AG04450 (cell line): ENCODE results near the gene DDX10. TPM values are rescaled to one million over a fixed set of nuclear protein-coding genes. Genes with fewer than 3 reads are reported as not detected.

ENCODE experiments used
- CTCF ChIA-PET: fragments of 300-600, 350-600 bp; formaldehyde crosslinking; extraction: SDS; loops from one replicate; lab custom pipeline; 2022; ENCODE audit warnings: antibody characterized with exemption, inconsistent platforms; lab: Charles Lee
- POLR2A ChIA-PET: fragments of 350-600 bp; formaldehyde crosslinking; extraction: SDS; loops from one replicate; lab custom pipeline; 2021; ENCODE audit warnings: antibody characterized with exemption, inconsistent platforms; lab: Yijun Ruan, JAX
- DNase-seq: peaks from one replicate; pipeline ENCODE4 v3.0.0-alpha.2; 2011; ENCODE audit warnings: low read depth, low spot score
- H3K27ac ChIP-seq: one replicate; pipeline ENCODE4 v1.5.1; 2012; ENCODE audit warnings: low read depth, low read length, control low read depth
- H3K27me3 ChIP-seq: one replicate; pipeline ENCODE4 v1.6.0; 2012; ENCODE audit warnings: low read length; ENCODE audit not compliant: control insufficient read depth, insufficient read depth
- H3K4me3 ChIP-seq: 2 replicates; pipeline ENCODE4 v1.5.1; 2011; ENCODE audit warnings: mild to moderate bottlenecking, low read depth, low read length, control low read depth
- H3K9me3 ChIP-seq: 2 replicates; pipeline ENCODE4 v1.5.1; 2012; ENCODE audit warnings: low read length; ENCODE audit not compliant: control insufficient read depth, insufficient read depth
- CTCF ChIP-seq: IDR thresholded peaks from 2 replicates; pipeline ENCODE4 v1.5.1; 2011; ENCODE audit warnings: low read depth, low read length, control low read depth, inconsistent platforms
- polyA plus RNA-seq: library from polyadenylated mRNA; depleted of rRNA; stranded (reverse); fragments of >200 nt; gene quantifications from 2 replicates; pipeline ENCODE4 v1.2.3, GENCODE V29; 2011

DDX10 gene
- polyA plus RNA-seq, 1 experiment: 27.1 TPM

GRCh38 chr11:108877178-108877577 is 212.3 kb downstream of the DDX10 start:
- Histone ChIP-seq H3K27me3 (no peaks in the 10 kb centered on the region), H3K27ac (no peak overlapping the region), H3K9me3 (no peaks in the 10 kb centered on the region; the same call in 1 of the 2 replicates), H3K4me3 (no peak overlapping the region)
- POLR2A ChIA-PET: no interaction called here
- TF ChIP-seq CTCF: no peak
- CTCF ChIA-PET: interaction anchor here (1.1 kb wide), 1 partner anchor 23 kb away, joined by 3 read pairs; no protein-coding TSS in a partner anchor
- DNase-seq: no peak

GRCh38 chr11:108880510-108880909 is 215.6 kb downstream of the DDX10 start:
- ChIA-PET CTCF (interaction anchor here (1.3 to 1.5 kb wide), 2 partner anchors 9 to 183 kb away, joined by 3 to 4 read pairs; no protein-coding TSS in a partner anchor), POLR2A (no interaction called here)
- DNase-seq: no peak
- Histone ChIP-seq H3K27ac (no peak overlapping the region), H3K9me3 (no peaks in the 10 kb centered on the region; the same call in 1 of the 2 replicates), H3K4me3 (no peak overlapping the region), H3K27me3 (no peaks in the 10 kb centered on the region)
- TF ChIP-seq CTCF: no peak

GRCh38 chr11:108881131-108881530 is 216.3 kb downstream of the DDX10 start:
- POLR2A ChIA-PET: no interaction called here
- Histone ChIP-seq H3K4me3 (no peak overlapping the region), H3K27me3 (no peaks in the 10 kb centered on the region), H3K9me3 (no peaks in the 10 kb centered on the region; the same call in 1 of the 2 replicates), H3K27ac (no peak overlapping the region)
- TF ChIP-seq CTCF: no peak
- CTCF ChIA-PET: interaction anchor here (1.3 to 1.5 kb wide), 2 partner anchors 10 to 183 kb away, joined by 3 to 4 read pairs; no protein-coding TSS in a partner anchor
- DNase-seq: no peak

- no peak for DNase-seq
- H3K9me3 ChIP-seq: no peaks in the 10 kb centered on the region; the same call in 1 of the 2 replicates
- no peaks in the 10 kb centered on the region for H3K27me3 ChIP-seq
- H3K4me3 ChIP-seq: no peak overlapping the region
- no peak overlapping the region for H3K27ac ChIP-seq
- POLR2A ChIA-PET: no interaction called here
- CTCF ChIA-PET: interaction anchor here (1.0 kb wide), 1 partner anchor 11 kb away, joined by 3 read pairs; no protein-coding TSS in a partner anchor
- no peak for TF ChIP-seq CTCF
Measured at GRCh38 chr11:108882211-108882831, 217.5 kb downstream of the DDX10 start.

GRCh38 chr11:108886005-108886659 is 221.3 kb downstream of the DDX10 start:
- H3K27ac ChIP-seq: no peak overlapping the region
- CTCF ChIA-PET: interaction anchor here (2.3 kb wide), 1 partner anchor 15 kb away, joined by 11 read pairs; no protein-coding TSS in a partner anchor
- no peak for TF ChIP-seq CTCF
- H3K9me3 ChIP-seq: no peaks in the 10 kb centered on the region
- POLR2A ChIA-PET: no interaction called here
- H3K27me3 ChIP-seq: no peaks in the 10 kb centered on the region
- no peak overlapping the region for H3K4me3 ChIP-seq
- DNase-seq: no peak
